H1 (cell line): ENCODE data around the gene RHEX. TPM values are rescaled to one million over a fixed set of nuclear protein-coding genes. Genes with fewer than 3 reads are reported as not detected.

Experiments
- CTCF ChIA-PET: fragments of 300-600 bp; sonication (Branson Sonifier 250); formaldehyde crosslinking; loops from one replicate; lab custom pipeline; 2021; ENCODE audit not compliant: partially characterized antibody; lab: Charles Lee
- POLR2A ChIA-PET: fragments of 300-600 bp; sonication (Branson Sonifier 250); formaldehyde crosslinking; loops from one replicate; lab custom pipeline; 2021; ENCODE audit warnings: inconsistent platforms; ENCODE audit not compliant: partially characterized antibody; lab: Charles Lee
- DNase-seq, 2 experiments: peaks; one replicate each; pipeline versions ENCODE4 v3.0.0 to v3.0.0-alpha.2; 2010 to 2022; ENCODE audit warnings: low spot score in 2 of 2, low read depth in 1 of 2, mixed read lengths in 1 of 2
- FAIRE-seq: peaks from 2 replicates; lab custom pipeline; 2011; peaks lifted over from hg19 to GRCh38; lab: Jason Lieb, UNC
- H2AFZ ChIP-seq: 2 replicates; pipeline ENCODE4 v1.8.1; 2012; ENCODE audit warnings: low read length, inconsistent platforms
- H2AK5ac ChIP-seq: 2 replicates; pipeline ENCODE4 v1.6.1; 2013; ENCODE audit warnings: low read depth, low read length
- H2BK120ac ChIP-seq: replicated peaks from 2 replicates; pipeline ENCODE3; 2013; ENCODE audit warnings: low read depth, low read length, inconsistent platforms
- H2BK12ac ChIP-seq: 2 replicates; pipeline ENCODE4 v1.6.1; 2013; ENCODE audit warnings: low read depth, low read length
- H2BK15ac ChIP-seq: 2 replicates; pipeline ENCODE4 v1.6.1; 2013; ENCODE audit warnings: low read length
- H2BK20ac ChIP-seq: 2 replicates; pipeline ENCODE4 v1.6.1; 2013; ENCODE audit warnings: low read length
- H2BK5ac ChIP-seq: 2 replicates; pipeline ENCODE4 v1.6.1; 2013; ENCODE audit warnings: low read depth, low read length
- H3K14ac ChIP-seq: 2 replicates; pipeline ENCODE4 v1.6.1; 2013; ENCODE audit warnings: inconsistent platforms; ENCODE audit not compliant: insufficient read length
- H3K18ac ChIP-seq: 2 replicates; pipeline ENCODE4 v1.6.1; 2013; ENCODE audit warnings: low read length; ENCODE audit errors: extremely low read depth
- H3K23ac ChIP-seq: 2 replicates; pipeline ENCODE4 v1.6.1; 2013; ENCODE audit warnings: inconsistent platforms; ENCODE audit not compliant: insufficient read length
- H3K23me2 ChIP-seq: 2 replicates; pipeline ENCODE4 v1.6.1; 2013; ENCODE audit warnings: low read depth, low read length
- H3K27ac ChIP-seq: 2 replicates; pipeline ENCODE4 v1.6.1; 2011; ENCODE audit warnings: low read depth, low read length, inconsistent platforms
- H3K27me3 ChIP-seq, 4 experiments: replicated peaks in 1 of 4; 1 replicate in 1 of 4; 2 replicates in 3 of 4; pipeline versions ENCODE4 v1.6.1 to v1.8.1; 2011 to 2013; ENCODE audit warnings: low read length in 3 of 4, mild to moderate bottlenecking in 3 of 4, inconsistent platforms in 2 of 4, mixed read lengths in 2 of 4, moderate library complexity in 1 of 4; ENCODE audit not compliant: control insufficient read depth in 3 of 4, insufficient read depth in 3 of 4; ENCODE audit errors: extremely low read depth in 1 of 4
- H3K36me3 ChIP-seq, 4 experiments: 2 replicates each; pipeline versions ENCODE4 v1.6.1 to v1.8.1; 2011 to 2013; ENCODE audit warnings: mild to moderate bottlenecking in 4 of 4, low read length in 3 of 4, moderate library complexity in 2 of 4, control low read depth in 1 of 4, inconsistent platforms in 1 of 4; ENCODE audit not compliant: insufficient read depth in 4 of 4, control insufficient read depth in 2 of 4
- H3K4ac ChIP-seq: replicated peaks from 2 replicates; pipeline ENCODE3; 2013; ENCODE audit warnings: low read length, low read depth, mixed read lengths, inconsistent platforms; ENCODE audit not compliant: insufficient read length
- H3K4me1 ChIP-seq, 4 experiments: replicated peaks in 1 of 4; 1 replicate in 1 of 4; 2 replicates in 3 of 4; pipeline versions ENCODE4 v1.6.1 to v1.8.1; 2011 to 2013; ENCODE audit warnings: low read length in 3 of 4, inconsistent platforms in 2 of 4, mixed read lengths in 1 of 4; ENCODE audit not compliant: insufficient read depth in 4 of 4, control insufficient read depth in 3 of 4
- H3K4me2 ChIP-seq, 2 experiments: 2 replicates each; pipeline versions ENCODE4 v1.6.1 to v1.8.1; 2011 to 2013; ENCODE audit warnings: low read depth in 2 of 2, low read length in 2 of 2, control low read depth in 1 of 2, inconsistent platforms in 1 of 2, mild to moderate bottlenecking in 1 of 2; ENCODE audit not compliant: insufficient read depth in 1 of 2
- H3K4me3 ChIP-seq, 4 experiments: fragments of 200-600, 300-600 bp in 1 of 4; sonication (generic), shearing (Covaris generic), sonication (Bioruptor Twin) in 1 of 4; 2 replicates each; pipeline versions ENCODE4 v1.5.1 to v1.8.1; 2011 to 2016; ENCODE audit warnings: low read length in 4 of 4, low read depth in 3 of 4, control low read depth in 2 of 4, inconsistent platforms in 2 of 4, mild to moderate bottlenecking in 2 of 4, mixed read lengths in 1 of 4, moderate library complexity in 1 of 4; ENCODE audit not compliant: insufficient read depth in 2 of 4; ENCODE audit errors: extremely low read depth in 1 of 4
- H3K56ac ChIP-seq: replicated peaks from 2 replicates; pipeline ENCODE3; 2013; ENCODE audit warnings: low read depth, mild to moderate bottlenecking, mixed read lengths, low read length, inconsistent platforms; ENCODE audit not compliant: insufficient read length
- H3K79me1 ChIP-seq: 2 replicates; pipeline ENCODE4 v1.6.1; 2013; ENCODE audit warnings: low read depth, low read length, control low read depth
- H3K79me2 ChIP-seq, 2 experiments: 2 replicates each; pipeline versions ENCODE4 v1.6.1 to v1.8.1; 2012 to 2013; ENCODE audit warnings: low read length in 2 of 2, mild to moderate bottlenecking in 2 of 2, inconsistent platforms in 1 of 2; ENCODE audit not compliant: insufficient read depth in 2 of 2, control insufficient read depth in 1 of 2
- H3K9ac ChIP-seq, 4 experiments: replicated peaks in 1 of 4; 1 replicate in 1 of 4; 2 replicates in 3 of 4; pipeline versions ENCODE4 v1.6.1 to v1.8.1; 2011 to 2013; ENCODE audit warnings: low read depth in 3 of 4, low read length in 3 of 4, control low read depth in 2 of 4, mild to moderate bottlenecking in 2 of 4, moderate library complexity in 2 of 4, inconsistent platforms in 1 of 4; ENCODE audit errors: extremely low read depth in 1 of 4
- H3K9me3 ChIP-seq, 2 experiments: 2 replicates each; pipeline versions ENCODE4 v1.6.1 to v1.8.1; 2012 to 2013; ENCODE audit warnings: mild to moderate bottlenecking in 2 of 2, moderate library complexity in 2 of 2, control low read depth in 1 of 2, inconsistent platforms in 1 of 2, low read depth in 1 of 2, low read length in 1 of 2, mixed read lengths in 1 of 2; ENCODE audit not compliant: insufficient read depth in 2 of 2
- H4K20me1 ChIP-seq, 2 experiments: replicated peaks in 1 of 2; 2 replicates each; pipeline versions ENCODE3 to v1.8.1; 2011 to 2013; ENCODE audit warnings: inconsistent platforms in 2 of 2, low read length in 2 of 2, mild to moderate bottlenecking in 1 of 2; ENCODE audit not compliant: insufficient read depth in 2 of 2, control insufficient read depth in 1 of 2
- H4K5ac ChIP-seq: 2 replicates; pipeline ENCODE4 v1.6.1; 2013; ENCODE audit warnings: low read length, low read depth, mixed read lengths, inconsistent platforms; ENCODE audit not compliant: insufficient read length
- H4K8ac ChIP-seq: 2 replicates; pipeline ENCODE4 v1.8.0; 2013; ENCODE audit warnings: mild to moderate bottlenecking, moderate library complexity, low read length, inconsistent platforms; ENCODE audit not compliant: insufficient read depth; ENCODE audit errors: extremely low read depth
- H4K91ac ChIP-seq: replicated peaks from 2 replicates; pipeline ENCODE3; 2013; ENCODE audit warnings: low read length, mixed read lengths, inconsistent platforms; ENCODE audit not compliant: insufficient read length
- ATF3 ChIP-seq: IDR thresholded peaks from 2 replicates; pipeline ENCODE4 v1.6.1; 2011; ENCODE audit warnings: low read depth, mild to moderate bottlenecking, low read length; ENCODE audit not compliant: insufficient read depth
- BRCA1 ChIP-seq: IDR thresholded peaks from 2 replicates; pipeline ENCODE4 v1.6.1; 2012; ENCODE audit warnings: low read depth, low read length, improper control_type of control experiment
- SIN3A ChIP-seq, 2 experiments: IDR thresholded peaks in 1 of 2; conservative IDR thresholded peaks in 1 of 2; 2 replicates each; pipeline ENCODE4 v1.6.1; 2011 to 2012; ENCODE audit warnings: low read length in 2 of 2, improper control_type of control experiment in 1 of 2, low read depth in 1 of 2, mild to moderate bottlenecking in 1 of 2
- USF2 ChIP-seq: IDR thresholded peaks from 2 replicates; pipeline ENCODE4 v1.6.1; 2011; ENCODE audit warnings: low read length, improper control_type of control experiment
- polyA plus RNA-seq, 7 experiments: library from polyadenylated mRNA; depleted of rRNA in 3 of 7; stranded (reverse) in 5 of 7; unstranded in 2 of 7; fragments of >200 nt in 5 of 7; fragments of 200-250 nt in 2 of 7; gene quantifications; 1 replicate in 5 of 7; 2 replicates in 1 of 7; 4 replicates in 1 of 7; pipeline versions ENCODE4 v1.2.1 to v1.2.3, GENCODE V29; 2011 to 2013; ENCODE audit warnings: missing spikeins in 2 of 7, mixed read lengths in 2 of 7
- total RNA-seq: library from RNA; stranded (reverse); fragmentation: NEBNext Ultra II Directional; extraction: Animal tissue kit (Norgen Biotek cat#: 25700); gene quantifications from 2 replicates; pipeline ENCODE4 v1.2.1, GENCODE V29; 2021

The RHEX gene
- total and polyA plus RNA-seq, 2 of the 8 experiments (the other 6 are each of a cell fraction or from before 2014, with no cell fraction given) = not detected

DNA sequence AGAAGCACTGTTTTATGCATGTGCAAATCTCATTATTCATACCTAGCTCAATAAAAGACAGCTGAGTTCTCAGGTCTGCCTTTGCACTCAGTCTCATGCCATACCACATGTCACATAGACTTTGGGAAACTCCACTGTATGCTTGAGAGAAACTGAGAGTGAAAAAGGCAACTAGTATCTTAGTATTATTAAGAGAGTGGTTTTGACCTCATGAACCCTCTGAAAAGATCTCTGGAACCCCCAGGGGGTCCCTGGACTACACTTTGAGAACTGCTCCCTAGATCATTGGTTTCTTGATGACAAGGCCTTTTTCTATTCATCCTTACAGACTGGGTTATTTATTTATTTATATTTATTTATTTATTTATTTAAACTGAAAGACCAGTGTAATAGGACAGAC, 3.7 kb upstream of the RHEX start:
- no peak overlapping the region for H4K8ac ChIP-seq
- no peak overlapping the region for H3K18ac ChIP-seq
- no peaks in the 10 kb centered on the region for H3K27me3 ChIP-seq
- no peak overlapping the region for H4K91ac ChIP-seq
- H3K4me1 ChIP-seq = no peaks in the 10 kb centered on the region; a peak in 1 of 7 replicates
- H4K5ac ChIP-seq = no peak overlapping the region
- no peak overlapping the region for H2BK12ac ChIP-seq
- H3K4me3 ChIP-seq = no peak overlapping the region
- no peak overlapping the region for H2BK120ac ChIP-seq
- no peak for TF ChIP-seq ATF3
- no peak for TF ChIP-seq USF2
- no peak for TF ChIP-seq SIN3A (conservative IDR thresholded peaks at IDR 0.05 in 1 of 2, IDR thresholded peaks at IDR 0.05 in 1 of 2; ENCODE audit: low read depth in 1 of 2, low read length in 2 of 2)
- TF ChIP-seq BRCA1 = no peak
- ChIA-PET POLR2A (no interaction called here), CTCF (no interaction called here)
- H3K23ac ChIP-seq = no peak overlapping the region
- peaks cover 0 to 4% of the 10 kb centered on the region in 2 experiments; a peak in 1 of 4 replicates for H3K9me3 ChIP-seq
- no peak overlapping the region for H2AFZ ChIP-seq
- no peak overlapping the region for H2BK15ac ChIP-seq
- no peak overlapping the region for H3K9ac ChIP-seq
- H2BK20ac ChIP-seq = no peak overlapping the region
- no peak overlapping the region for H3K14ac ChIP-seq
- H2AK5ac ChIP-seq = no peak overlapping the region
- H3K79me1 ChIP-seq = no peaks in the 10 kb centered on the region
- H3K4ac ChIP-seq = no peak overlapping the region
- no peak overlapping the region for H3K27ac ChIP-seq
- H3K56ac ChIP-seq = no peak overlapping the region
- H3K4me2 ChIP-seq = no peak overlapping the region
- DNase-seq = no peak
- H2BK5ac ChIP-seq = no peak overlapping the region
- no peaks in the 10 kb centered on the region for H4K20me1 ChIP-seq
- H3K23me2 ChIP-seq = no peaks in the 10 kb centered on the region
- H3K79me2 ChIP-seq = no peaks in the 10 kb centered on the region
- H3K36me3 ChIP-seq = no peaks in the 10 kb centered on the region
- no peak for FAIRE-seq
